GM21576 (cell line): Measurements from ENCODE around the gene CPLX3.

Source experiments
- ATAC-seq: cut with Tn5 transposase; IDR thresholded peaks from one replicate; pipeline ENCODE4 v1.9.1; 2021; ENCODE audit warnings: mild to moderate bottlenecking, moderate library complexity; ENCODE audit not compliant: unreplicated experiment

The CPLX3 gene

DNA sequence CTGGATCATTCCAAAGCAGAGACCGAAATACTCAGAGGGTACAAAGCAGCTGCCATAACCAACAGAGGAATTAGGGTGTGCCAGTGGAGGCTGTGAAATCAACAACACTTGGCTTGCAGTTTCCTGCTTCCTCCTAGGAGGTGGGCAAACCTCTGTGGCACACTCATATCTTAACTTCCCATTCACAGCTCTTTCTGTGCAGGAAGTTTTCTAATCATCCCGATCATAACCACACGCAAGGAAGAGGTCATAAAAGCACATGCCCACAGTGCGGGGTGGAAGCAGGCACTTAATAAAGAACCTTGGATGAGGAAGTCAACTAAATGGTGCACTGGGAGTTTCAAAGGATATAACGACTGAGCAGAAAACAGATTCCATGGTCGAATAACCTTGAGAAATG lies 41.6 kb downstream of the CPLX3 start:
- no peak for ATAC-seq

DNA sequence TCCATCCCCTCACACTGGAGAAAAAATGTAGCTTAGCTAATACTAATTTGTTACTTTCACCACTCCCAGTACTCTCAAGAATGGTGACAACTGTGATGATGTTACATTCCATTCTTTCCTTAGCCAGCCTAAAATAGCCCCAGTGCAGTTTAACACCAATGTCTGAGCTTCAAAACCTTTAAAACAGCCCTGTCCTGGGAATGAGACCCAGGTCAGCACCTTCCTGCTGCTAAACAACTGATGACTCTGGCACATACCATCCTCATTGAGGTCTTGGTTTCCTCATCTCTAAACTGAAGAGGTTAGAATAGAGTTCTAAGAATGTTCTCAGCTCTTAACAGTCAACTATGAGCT lies 42.9 kb downstream of the CPLX3 start:
- no peak for ATAC-seq

DNA sequence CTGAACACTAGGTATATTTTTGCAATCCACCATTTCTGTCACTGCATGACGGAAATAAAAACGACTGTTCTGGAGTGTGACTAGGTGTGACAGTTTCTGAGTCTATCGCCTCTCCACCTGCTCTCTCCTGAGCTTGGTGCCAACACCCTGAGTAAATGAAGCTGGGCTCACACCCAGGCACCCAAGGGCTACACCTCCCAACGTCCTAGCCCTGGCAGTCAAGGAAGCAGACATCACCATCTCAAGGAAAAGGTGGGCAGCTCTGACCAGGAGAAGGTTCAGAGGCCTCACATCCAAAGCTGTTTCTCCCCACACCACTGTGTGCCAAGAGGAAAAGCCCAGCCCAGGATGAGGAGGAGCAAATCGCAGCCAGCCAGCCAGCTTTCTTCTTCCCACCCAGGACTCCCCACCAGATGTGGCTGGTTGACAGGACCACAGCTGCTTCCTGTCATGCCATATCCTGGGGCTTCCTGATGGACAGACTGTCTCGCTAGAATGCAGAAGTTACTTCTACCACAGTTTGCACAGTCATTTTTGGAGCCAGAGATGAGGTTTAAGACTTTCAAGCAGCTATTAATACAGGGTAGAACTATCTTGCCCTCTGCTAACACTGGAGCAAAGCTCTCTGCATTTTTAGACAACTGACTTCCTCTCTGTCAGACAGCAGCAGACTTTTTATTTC lies 43.4 kb downstream of the CPLX3 start:
- ATAC-seq: peak; percentile 44

GRCh38 chr15:74870436-74871215 lies 44.2 kb downstream of the CPLX3 start:
- no peak for ATAC-seq

- ATAC-seq: no peak
These were observed 46.2 kb downstream of the CPLX3 start for GRCh38 chr15:74872702-74873035.

- peak; percentile 80 for ATAC-seq
These were observed 46.8 kb downstream of the CPLX3 start, which contains the start of gene SCAMP2 for GRCh38 chr15:74873036-74873755. Gene SCAMP2 (minus strand): TSS chr15:74873365. CDS start chr15:74873255, 110 bp downstream.

GRCh38 chr15:74873756-74874424 lies 47.5 kb downstream of the CPLX3 start:
- no peak for ATAC-seq

GRCh38 chr15:74878273-74878672 lies 51.8 kb downstream of the CPLX3 start:
- ATAC-seq: no peak
